NCI-H1436 (cell line): ENCODE data around the gene CCM2.
"Not testable (repeated sequence)": the region's sequence is repeated elsewhere in the genome, so short reads cannot be mapped to it uniquely, and the experiment has no call there.

Experiments
- DNase-seq: peaks from one replicate; lab custom pipeline; 2025; lab: John Stamatoyannopoulos, UW

The CCM2 gene

GRCh38 chr7:45033261-45033930 is 33.4 kb downstream of the CCM2 start:
- DNase-seq = no peak

GRCh38 chr7:45033931-45034290 is 33.9 kb downstream of the CCM2 start:
- DNase-seq = no peak

- DNase-seq = not testable (repeated sequence)
Observed at GRCh38 chr7:45034710-45035109, 34.7 kb downstream of the CCM2 start.

- no peak for DNase-seq
Observed at GRCh38 chr7:45035371-45035770, 35.4 kb downstream of the CCM2 start.

GRCh38 chr7:45035893-45036292 is 35.9 kb downstream of the CCM2 start:
- DNase-seq = no peak

GRCh38 chr7:45036317-45036716 is 36.3 kb downstream of the CCM2 start:
- DNase-seq = no peak

GRCh38 chr7:45036796-45037195 is 36.8 kb downstream of the CCM2 start:
- DNase-seq = no peak

GRCh38 chr7:45037876-45038275 is 37.9 kb downstream of the CCM2 start:
- DNase-seq = no peak

GRCh38 chr7:45039106-45039505 is 39.1 kb downstream of the CCM2 start:
- DNase-seq = no peak

- no peak for DNase-seq
Observed at GRCh38 chr7:45044338-45044737, 44.3 kb downstream of the CCM2 start.

- DNase-seq = no peak
Observed at GRCh38 chr7:45048748-45049147, 48.7 kb downstream of the CCM2 start.

- no peak for DNase-seq
Observed at GRCh38 chr7:45050198-45050597, 50.2 kb downstream of the CCM2 start.

GRCh38 chr7:45052011-45052410 is 52.0 kb downstream of the CCM2 start:
- DNase-seq = no peak

GRCh38 chr7:45053401-45053800 is 53.4 kb downstream of the CCM2 start:
- no peak for DNase-seq

- DNase-seq = no peak
Observed at GRCh38 chr7:45053941-45054340, 53.9 kb downstream of the CCM2 start.

GRCh38 chr7:45054442-45054841 is 54.4 kb downstream of the CCM2 start:
- no peak for DNase-seq

- DNase-seq = no peak
Observed at GRCh38 chr7:45055016-45055415, 55.0 kb downstream of the CCM2 start.

- DNase-seq = no peak
Observed at GRCh38 chr7:45055594-45056219, 55.7 kb downstream of the CCM2 start.

- DNase-seq = no peak
Observed at GRCh38 chr7:45057878-45058277, 57.9 kb downstream of the CCM2 start.

- DNase-seq = no peak
Observed at GRCh38 chr7:45060295-45060694, 60.3 kb downstream of the CCM2 start.

GRCh38 chr7:45061352-45061751 is 61.4 kb downstream of the CCM2 start:
- DNase-seq = no peak

GRCh38 chr7:45061806-45062425 is 61.9 kb downstream of the CCM2 start:
- no peak for DNase-seq

- no peak for DNase-seq
Observed at GRCh38 chr7:45064047-45064725, 64.2 kb downstream of the CCM2 start.
